GM19351 (cell line): ENCODE results near the gene BCCIP.
A peak's percentile ranks its signal among the peaks of the same experiment; 100 is the strongest.

Source experiments
- ATAC-seq: cut with Tn5 transposase; IDR thresholded peaks from one replicate; pipeline ENCODE4 v1.9.1; 2021; ENCODE audit warnings: mild to moderate bottlenecking, moderate library complexity; ENCODE audit not compliant: unreplicated experiment

BCCIP gene

GRCh38 chr10:125797994-125798662 is 25.2 kb upstream of the BCCIP start:
- ATAC-seq = no peak

GRCh38 chr10:125799451-125800182 is 23.7 kb upstream of the BCCIP start:
- ATAC-seq = no peak

- ATAC-seq = no peak
These were observed 21.8 kb upstream of the BCCIP start for GRCh38 chr10:125801574-125801973.

GRCh38 chr10:125802131-125802530 is 21.2 kb upstream of the BCCIP start:
- no peak for ATAC-seq

GRCh38 chr10:125802739-125803138 is 20.6 kb upstream of the BCCIP start:
- no peak for ATAC-seq

GRCh38 chr10:125808047-125808446 is 15.3 kb upstream of the BCCIP start:
- no peak for ATAC-seq

GRCh38 chr10:125811251-125811650 is 12.1 kb upstream of the BCCIP start:
- no peak for ATAC-seq

- no peak for ATAC-seq
These were observed 11.1 kb upstream of the BCCIP start for GRCh38 chr10:125812128-125812750.

GRCh38 chr10:125815764-125816163 is 7.6 kb upstream of the BCCIP start:
- ATAC-seq = no peak

- ATAC-seq = no peak
These were observed 6.8 kb upstream of the BCCIP start for GRCh38 chr10:125816548-125816947.

- no peak for ATAC-seq
These were observed 5.9 kb upstream of the BCCIP start for GRCh38 chr10:125817337-125817946.

GRCh38 chr10:125820701-125821100 is 2.6 kb upstream of the BCCIP start:
- peak; percentile 65 for ATAC-seq

- ATAC-seq = no peak
These were observed 411 bp downstream of the BCCIP start for GRCh38 chr10:125823663-125824251.

GRCh38 chr10:125824736-125825135 is 1.4 kb downstream of the BCCIP start:
- no peak for ATAC-seq

- no peak for ATAC-seq
These were observed 3.8 kb downstream of the BCCIP start for GRCh38 chr10:125827133-125827532.

- no peak for ATAC-seq
These were observed 5.0 kb downstream of the BCCIP start for GRCh38 chr10:125828311-125828710.

GRCh38 chr10:125836746-125837145 is 13.4 kb downstream of the BCCIP start:
- ATAC-seq = no peak

- no peak for ATAC-seq
These were observed 15.6 kb downstream of the BCCIP start for GRCh38 chr10:125838802-125839575.

- ATAC-seq = no peak
These were observed 17.1 kb downstream of the BCCIP start for GRCh38 chr10:125840406-125840805.

- ATAC-seq = no peak
These were observed 17.6 kb downstream of the BCCIP start for GRCh38 chr10:125840955-125841354.
